ENCODE results near the gene USP3. TPM values are rescaled to one million over a fixed set of nuclear protein-coding genes. Genes with fewer than 3 reads are reported as not detected.
"Not testable (repeated sequence)": the region's sequence is repeated elsewhere in the genome, so short reads cannot be mapped to it uniquely, and the experiment has no call there.

The USP3 gene
- total RNA-seq, 2 donors from 2014 or later: 40.3 to 41.8 TPM

DNA sequence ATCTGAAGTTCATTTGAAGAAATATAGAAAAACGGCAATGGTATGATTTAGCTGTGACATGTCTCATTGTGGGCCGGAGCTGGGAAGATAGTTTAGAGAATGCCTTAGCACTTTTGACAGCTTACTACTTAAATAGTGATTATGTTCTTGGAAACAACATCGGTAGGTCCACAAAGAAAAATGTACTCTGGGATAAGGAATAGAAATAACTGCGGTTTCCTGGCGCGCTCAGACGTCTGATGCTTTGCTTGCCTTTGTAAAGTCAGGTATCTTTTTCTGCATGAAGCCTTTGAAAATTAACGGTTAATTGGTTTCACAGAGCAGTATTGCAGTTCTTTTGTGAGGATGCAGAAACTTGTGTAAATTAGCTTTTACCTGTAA lies 1.4 kb downstream of the USP3 start:
- no peak for DNase-seq (ENCODE audit: low spot score)
- intact Hi-C loops (cut with DNase I): loop anchor here in 1 of 2 donors (10.0 kb wide), 1 partner anchor 49 kb away; no protein-coding TSS in a partner anchor

DNA sequence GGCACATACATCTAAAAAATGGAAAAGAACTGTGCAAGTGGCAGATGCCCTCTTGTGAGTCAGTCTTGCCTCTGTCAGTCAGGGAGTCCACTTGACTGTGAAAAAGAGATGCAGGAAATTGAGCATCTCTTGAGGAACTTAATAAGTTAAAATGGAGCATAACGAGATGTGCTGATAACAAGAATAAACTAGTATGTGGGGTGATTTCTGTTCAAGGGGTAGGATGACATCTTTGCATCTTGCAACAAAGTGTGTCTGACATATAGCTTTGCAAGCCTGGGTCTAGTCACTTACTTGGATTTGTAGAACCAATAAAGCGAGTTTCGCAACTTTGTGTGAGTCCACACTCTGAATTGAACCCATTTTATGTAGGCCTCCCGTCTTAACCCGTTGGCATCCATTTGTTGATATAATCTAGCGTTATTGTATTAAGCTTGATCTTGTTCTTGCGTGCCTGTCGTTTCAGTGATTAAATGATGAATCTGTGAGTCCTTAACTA lies 2.2 kb downstream of the USP3 start:
- DNase-seq (ENCODE audit: low spot score): no peak
- intact Hi-C loops (cut with DNase I): loop anchor here in 1 of 2 donors (10.0 kb wide), 1 partner anchor 48 kb away; no protein-coding TSS in a partner anchor

DNA sequence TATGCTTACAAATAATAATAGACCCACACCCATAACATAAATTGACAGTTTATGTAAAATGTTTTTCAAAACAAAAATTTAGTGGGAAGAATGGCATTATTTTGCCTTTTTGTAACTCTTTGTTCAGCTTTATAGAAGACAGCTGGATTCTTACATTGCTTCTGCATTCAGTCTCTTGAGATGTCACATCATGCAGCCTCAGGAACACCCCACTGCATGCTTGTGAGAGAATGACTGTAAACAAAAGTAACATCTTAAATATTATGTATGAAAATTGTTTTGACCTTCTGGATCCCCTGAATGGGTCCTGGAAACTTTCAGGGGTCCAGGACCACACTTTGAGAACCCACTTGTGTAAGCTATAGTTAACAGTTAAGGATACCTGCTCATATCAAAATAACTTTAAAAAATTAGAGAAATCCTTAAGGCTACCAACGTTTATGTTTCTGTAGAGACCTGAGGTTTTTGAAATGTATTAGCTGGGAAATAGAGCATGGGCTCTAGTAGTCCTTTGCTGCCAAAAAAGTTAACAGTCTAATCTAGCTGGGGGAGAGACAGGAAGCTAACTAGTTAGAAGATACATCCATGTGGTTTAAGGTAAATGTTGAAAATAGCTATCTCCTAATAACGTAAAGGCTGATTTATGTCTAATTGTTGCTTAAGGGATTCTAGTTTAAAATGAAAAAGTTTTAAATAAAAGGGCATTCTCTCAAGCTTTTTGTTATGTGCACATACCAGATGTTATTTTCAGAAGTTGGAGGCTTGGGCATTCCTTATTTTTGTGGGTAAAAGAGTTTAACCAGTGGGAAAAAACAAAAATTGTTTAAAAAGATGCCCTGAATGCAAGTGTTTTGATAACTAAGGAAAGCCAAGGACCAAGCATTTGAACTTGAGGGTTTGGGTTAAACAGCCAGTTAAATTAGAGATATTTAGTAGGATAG lies 3.8 kb downstream of the USP3 start:
- DNase-seq (ENCODE audit: low spot score): no peak
- intact Hi-C loops (cut with DNase I): loop anchor here in 1 of 2 donors (10.0 kb wide), 1 partner anchor 47 kb away; no protein-coding TSS in a partner anchor

DNA sequence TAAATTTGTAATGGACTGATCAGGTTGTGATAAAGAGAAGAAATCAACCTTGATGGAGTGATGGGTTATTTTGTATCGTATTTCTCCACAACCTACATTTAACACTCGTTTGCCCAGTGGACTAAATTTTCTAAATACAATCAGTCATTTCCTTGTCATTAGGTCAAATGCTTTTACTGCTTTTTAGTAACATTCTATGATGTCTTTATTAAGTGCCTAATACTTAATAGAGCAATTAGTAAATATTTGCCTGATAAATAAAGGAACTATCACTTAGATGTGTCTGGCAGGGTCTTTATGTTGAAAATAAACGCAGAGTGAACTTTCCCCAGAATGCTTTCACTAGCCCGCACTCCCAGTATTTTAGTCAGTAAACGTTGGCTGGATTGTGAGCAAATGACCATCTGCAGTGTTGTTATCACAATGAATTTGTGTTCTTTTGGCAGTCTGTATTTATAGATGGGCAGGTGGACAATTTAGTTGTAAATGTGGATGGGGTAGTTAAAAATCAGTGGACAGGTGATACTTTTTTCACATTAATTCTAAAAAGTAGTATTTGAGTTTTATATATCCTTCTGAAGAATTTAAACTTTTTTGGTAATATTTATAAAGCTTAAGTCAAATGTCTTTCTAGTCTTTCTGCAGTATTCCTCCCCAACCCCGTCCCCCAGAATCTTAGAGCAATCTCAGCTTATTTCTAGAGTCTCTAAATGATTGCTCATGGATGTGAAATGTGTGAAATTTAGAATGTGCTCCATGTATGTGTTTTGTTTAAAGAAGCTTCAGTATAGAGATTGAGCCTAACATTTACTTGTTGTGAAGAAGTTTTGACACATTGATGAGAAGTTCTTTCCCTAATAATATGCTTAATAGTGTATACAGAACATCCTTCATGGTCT lies 4.9 kb downstream of the USP3 start:
- no peak for DNase-seq (ENCODE audit: low spot score)
- intact Hi-C loops (cut with DNase I): loop anchor here in 1 of 2 donors (10.0 kb wide), 1 partner anchor 45 kb away; no protein-coding TSS in a partner anchor

DNA sequence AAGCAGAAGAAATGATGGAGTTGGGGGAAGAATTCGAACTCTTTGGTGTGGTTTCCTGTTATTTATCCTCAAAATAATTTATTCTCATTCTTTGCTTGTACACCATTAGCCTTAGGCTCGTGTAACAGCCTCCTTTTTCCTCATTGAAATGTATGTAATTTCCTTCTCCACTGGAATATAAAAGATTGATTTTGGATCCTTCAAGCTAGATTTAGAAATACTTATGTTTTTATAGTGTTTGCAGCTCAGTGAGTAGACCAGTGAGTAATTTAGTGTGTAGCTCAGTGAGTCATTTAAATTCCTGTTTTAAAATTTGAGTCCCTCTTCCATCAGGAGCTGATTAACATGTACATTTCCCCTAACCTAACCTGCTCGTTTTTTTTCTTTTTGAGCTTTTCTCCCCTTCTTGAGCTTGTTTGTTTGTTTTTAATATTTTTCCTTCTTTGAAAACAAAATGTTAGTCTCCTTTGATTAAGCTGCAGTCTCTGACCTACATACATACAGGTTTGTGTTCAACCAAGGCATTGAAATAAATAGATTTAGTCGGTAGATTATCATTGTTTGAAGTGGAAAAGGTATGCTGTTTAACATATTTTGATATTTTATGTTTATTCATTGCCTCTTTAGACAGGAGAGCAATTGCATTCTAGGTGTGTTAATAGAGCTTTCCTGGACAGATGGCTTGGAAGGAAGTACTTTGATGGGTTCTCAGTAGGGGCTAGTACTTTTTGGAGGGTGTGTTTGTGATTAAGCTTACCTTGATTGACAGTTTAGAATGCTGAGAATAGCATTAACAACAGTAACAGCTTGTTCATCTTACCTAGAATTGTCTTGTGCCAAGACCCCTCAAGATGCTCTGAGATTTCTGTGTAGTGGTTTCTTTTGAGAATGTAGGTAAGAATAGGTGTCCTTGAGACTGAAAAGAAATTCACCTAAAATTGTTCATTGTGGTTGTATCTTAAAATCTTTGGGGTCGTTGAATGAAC lies 5.9 kb downstream of the USP3 start:
- intact Hi-C loops (cut with DNase I): loop anchor here in 1 of 2 donors (10.0 kb wide), 1 partner anchor 45 kb away; no protein-coding TSS in a partner anchor
- DNase-seq (ENCODE audit: low spot score): no peak

DNA sequence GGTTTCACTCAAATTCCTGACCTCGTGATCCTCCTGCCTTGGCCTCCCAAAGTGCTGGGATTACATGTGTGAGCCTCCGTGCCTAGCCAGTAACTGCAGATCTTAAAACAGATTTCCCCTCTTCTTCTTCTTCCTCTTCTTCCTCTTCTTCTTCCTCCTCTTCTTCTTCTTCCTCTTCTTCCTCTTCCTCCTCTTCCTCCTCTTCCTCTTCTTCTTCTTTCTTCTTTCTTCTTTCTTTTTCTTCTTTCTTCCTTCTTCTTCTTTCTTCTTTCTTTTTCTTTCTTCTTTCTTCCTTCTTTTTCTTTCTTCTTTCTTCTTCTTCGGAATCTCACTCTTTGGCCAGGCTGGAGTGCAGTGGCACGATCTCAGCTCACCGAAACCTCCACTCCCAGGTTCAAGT lies 7.8 kb downstream of the USP3 start:
- intact Hi-C loops (cut with DNase I): no loop called here
- DNase-seq (ENCODE audit: low spot score): no peak

DNA sequence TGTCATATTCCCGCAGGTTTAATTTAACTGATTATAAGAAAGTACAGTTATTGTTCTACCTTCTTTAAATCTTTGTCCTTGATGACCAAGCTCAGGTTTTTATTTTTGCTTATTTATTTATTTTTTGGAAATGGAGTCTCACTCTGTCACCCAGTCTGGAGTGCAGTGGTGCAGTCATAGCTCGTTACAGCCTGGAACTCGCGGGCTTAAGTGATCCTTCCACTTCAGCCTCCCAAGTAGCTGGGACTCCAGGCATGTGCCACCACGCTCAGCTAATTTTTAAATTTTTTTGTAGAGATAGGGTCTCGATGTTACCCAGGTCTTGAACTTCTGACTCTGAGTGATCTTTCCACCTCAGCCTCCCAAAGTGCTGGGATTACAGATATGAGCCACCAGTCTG lies 8.9 kb downstream of the USP3 start:
- no peak for DNase-seq (ENCODE audit: low spot score)
- intact Hi-C loops (cut with DNase I): no loop called here

DNA sequence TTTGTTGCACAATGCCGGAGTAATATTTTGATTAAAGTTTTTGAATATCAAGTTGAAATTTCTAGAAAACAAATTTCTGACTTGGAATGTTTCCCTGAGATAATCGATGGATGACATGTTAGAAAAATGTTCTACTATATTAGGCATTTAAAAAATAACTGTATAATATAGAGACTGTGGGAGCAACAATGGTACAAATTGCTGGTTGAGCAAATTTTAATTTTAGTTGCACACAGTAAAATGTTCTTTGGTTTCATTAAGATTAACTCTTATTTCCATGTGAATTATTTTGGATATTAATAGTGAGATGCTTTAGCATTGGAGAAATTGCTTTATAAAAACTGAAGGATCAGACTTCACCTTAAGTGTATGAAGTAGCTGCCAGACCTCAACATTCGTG lies 9.3 kb downstream of the USP3 start:
- intact Hi-C loops (cut with DNase I): no loop called here
- DNase-seq (ENCODE audit: low spot score): no peak

DNA sequence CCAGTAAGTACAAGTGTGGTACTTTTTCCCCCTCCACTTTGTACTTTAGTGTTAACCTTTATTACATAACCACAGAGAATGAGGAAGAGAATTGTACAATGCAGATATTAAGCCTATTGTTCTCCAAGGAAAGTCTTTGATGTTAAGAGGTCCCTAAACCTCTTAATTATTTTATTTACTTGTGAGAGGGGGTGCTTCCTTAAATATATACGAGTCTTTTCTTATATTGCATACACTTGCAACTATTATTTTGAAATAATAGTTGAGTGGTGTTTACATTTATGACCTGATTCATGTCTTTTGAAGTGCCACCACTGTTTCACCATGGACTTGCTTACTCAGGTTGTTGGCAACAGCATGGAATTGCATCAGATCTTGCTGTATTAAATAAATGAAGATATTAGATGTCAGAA lies 10.1 kb downstream of the USP3 start:
- no peak for DNase-seq (ENCODE audit: low spot score)
- intact Hi-C loops (cut with DNase I): no loop called here

DNA sequence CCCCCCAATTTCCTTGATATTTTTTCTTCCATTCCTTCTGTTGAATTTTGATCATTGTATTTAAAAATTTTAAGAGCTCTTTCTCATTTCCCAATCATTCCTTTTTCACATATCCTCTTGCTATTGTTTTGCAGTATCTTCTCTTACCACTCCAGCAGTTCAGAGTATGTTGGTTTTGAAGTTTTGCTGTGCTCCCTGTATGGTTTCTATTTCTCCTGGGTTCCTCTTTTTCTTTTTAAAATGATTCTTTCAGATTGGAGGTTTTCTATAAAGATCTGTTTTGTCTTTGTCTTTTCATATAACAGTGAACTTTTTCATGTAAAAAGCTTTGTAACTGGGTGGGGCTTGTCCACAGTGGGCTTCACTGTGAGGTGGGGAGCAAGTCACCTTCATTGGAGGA lies 12.8 kb downstream of the USP3 start:
- intact Hi-C loops (cut with DNase I): no loop called here
- no peak for DNase-seq (ENCODE audit: low spot score)

DNA sequence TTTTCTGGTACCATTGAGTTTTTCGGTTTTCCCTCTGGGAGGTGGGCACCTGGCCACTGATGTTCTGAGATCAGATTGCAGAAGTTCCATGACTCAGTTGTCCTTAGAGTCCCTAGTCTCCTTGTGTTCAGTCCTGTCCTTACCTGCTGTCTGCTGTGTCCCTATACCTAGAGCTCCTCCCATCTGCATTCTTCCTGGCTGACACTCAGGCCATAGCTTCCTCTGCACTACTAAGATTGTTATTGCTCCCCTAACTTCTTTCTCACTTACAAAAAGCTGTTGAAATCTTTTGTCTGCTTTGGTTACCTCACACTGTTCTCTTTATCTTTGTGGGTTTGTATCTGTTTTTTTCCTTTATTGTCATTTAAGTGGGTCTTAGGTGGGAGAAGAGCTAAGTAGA lies 13.2 kb downstream of the USP3 start:
- no peak for DNase-seq (ENCODE audit: low spot score)
- intact Hi-C loops (cut with DNase I): no loop called here

DNA sequence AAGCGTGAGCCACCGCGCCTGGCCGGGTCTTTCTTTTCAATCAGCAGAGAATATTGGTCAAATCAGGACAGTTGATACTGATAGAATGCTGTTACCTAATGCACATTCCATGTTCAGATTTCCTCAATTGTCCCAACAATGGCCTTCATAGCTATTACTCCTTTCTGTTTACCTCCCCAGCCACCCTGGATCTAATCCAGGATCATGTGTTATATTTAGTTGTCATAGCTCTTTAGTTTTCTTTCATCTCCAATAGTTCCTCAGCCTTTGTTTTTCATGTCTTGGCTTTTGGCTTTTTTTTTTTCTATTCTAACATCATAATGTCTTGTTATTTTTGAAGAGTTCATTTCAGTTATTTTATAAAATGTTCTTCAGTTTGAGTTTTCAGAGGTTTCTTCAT lies 14.6 kb downstream of the USP3 start:
- intact Hi-C loops (cut with DNase I): no loop called here
- DNase-seq (ENCODE audit: low spot score): no peak

DNA sequence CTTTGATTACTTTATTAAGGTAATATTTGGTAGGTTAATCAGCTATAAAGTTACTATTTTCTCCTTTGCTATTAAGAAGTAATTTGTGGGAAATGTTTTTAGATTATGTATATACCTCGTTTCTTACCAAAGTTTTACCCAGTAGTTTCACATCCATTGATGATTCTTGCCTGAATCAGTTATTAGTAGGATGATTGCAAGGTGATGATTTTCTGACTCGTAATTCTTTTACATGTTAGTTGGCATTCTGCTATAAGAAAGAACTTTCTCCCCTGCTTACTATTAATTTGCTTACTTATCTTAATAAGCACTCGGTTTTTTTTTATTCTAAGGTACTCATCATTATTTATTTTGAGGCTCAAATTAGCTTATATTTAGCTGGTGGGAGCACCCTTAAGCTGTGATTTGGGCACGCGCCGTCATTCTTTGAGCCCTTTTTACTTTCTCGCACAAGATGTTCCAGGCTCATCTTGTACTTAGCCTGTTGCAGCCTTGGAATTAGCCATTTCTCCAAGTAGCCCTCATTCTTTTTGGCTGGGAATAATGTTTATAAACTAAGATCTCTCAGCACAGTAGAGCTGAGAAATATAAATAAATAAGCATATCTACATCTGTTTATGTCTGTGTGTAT lies 15.3 kb downstream of the USP3 start:
- intact Hi-C loops (cut with DNase I): no loop called here
- DNase-seq (ENCODE audit: low spot score): no peak

DNA sequence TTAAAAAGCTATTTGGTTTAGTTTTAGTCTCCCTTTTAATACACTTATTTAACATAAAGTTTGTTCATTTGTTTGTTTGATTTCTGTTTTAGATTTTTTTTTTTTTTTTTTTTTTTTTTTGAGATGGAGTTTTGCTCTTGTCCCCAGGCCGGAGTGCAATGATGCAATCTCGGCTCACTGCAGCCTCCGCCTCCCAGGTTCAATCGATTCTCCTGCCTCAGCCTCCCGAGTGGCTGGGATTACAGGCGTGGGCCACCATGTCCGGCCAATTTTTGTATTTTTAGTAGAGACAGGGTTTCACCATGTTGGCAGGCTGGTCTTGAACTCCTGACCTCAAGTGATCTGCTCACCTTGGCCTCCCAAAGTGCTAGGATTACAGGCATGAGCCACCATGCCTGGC lies 16.1 kb downstream of the USP3 start:
- DNase-seq (ENCODE audit: low spot score); intact Hi-C loops (cut with DNase I): not testable (repeated sequence)

DNA sequence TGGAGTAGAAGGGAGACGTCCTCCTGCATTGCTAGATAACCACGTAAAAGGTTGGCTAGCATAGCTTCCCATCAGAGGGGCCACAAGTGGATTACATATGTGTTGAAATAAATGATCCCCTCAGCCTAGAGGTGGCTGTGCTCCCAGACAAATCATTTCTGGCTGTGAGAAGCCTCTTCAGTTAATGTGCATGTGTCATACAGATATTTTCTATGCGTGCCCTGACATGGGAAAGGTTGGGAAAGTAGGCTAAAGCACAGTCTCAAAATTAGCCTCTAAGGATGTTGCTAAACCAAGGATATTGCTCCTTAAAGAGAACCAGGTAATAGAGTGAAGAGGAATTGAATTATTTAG lies 17.8 kb downstream of the USP3 start:
- DNase-seq (ENCODE audit: low spot score): no peak
- intact Hi-C loops (cut with DNase I): no loop called here

DNA sequence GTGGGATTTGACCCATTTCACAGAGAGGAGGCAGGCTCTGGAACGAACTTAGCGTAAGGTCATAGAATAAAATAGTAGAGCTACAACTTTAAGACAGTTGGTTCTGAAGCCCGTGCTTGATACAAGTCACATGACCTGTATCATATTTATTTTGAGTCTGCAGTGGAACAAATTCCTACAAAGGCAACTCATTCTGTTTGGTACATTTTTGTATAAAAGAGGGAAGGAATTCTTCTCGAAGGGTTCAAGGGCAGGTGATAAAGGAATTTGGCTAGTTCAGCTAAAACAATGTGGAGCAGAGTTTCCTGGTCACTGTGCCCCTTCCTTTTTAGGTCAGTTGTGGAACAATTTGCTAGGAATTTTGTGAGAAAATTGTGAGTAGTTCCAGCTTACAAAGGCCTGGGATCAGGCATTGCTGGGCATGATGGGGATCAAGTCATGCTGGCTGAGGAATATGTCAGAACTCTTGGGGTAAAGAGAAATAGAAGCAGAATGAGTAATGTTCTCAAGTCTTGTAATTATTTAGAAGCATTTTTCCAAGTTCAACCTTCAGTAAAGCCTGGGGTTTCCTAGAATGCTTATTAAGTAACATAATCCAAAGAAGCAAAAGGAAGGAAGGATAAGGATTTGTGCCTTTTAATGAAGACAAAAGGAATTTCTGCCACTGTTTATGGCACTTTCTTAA lies 19.1 kb downstream of the USP3 start:
- intact Hi-C loops (cut with DNase I): no loop called here
- DNase-seq (ENCODE audit: low spot score): no peak

DNA sequence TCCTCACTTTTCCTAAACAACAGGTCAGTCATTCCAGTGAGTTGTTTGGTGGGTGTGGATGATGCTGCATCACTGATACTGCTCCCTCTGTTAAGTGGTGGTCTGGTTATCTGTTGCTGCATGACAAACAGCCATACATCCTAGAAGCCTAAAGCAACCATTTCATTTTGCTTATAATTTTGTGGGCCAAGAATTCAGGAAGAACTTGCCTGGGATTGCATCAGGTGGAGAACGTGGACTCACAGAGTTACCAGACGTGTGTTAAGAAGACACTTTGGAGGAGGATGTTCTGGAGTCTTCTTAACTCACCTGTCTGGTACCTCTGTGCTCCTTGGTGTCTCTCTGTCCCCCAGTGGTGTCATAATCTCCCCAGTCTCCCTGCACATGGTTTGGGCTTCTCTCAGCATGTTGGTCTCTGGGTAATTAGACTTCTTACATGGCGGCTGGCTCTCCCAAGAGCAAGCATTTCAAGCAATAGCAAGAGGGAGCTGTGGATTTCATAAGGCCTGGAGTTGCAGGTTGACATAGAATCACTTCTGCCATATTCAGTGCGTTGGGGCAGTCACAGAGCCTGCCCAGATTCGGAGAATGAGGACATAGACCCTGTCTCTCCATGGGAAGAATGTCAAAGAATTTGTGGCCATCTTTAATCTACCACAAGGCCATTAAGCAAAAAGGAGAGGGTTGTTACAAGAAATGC lies 20.1 kb downstream of the USP3 start:
- no peak for DNase-seq (ENCODE audit: low spot score)
- intact Hi-C loops (cut with DNase I): no loop called here
